H1 (cell line): ENCODE results near the gene RAPGEF5. TPM values are rescaled to one million over a fixed set of nuclear protein-coding genes. Genes with fewer than 3 reads are reported as not detected.

Source experiments
- CTCF ChIP-seq, 3 experiments: IDR thresholded peaks; 1 replicate in 2 of 3; 2 replicates in 1 of 3; pipeline versions ENCODE4 v1.5.1 to v1.6.1; 2011; ENCODE audit warnings: low read length in 3 of 3, mild to moderate bottlenecking in 3 of 3, inconsistent platforms in 2 of 3, low read depth in 1 of 3, moderate library complexity in 1 of 3; ENCODE audit not compliant: insufficient read depth in 1 of 3; ENCODE audit errors: control extremely low read depth in 1 of 3
- polyA plus RNA-seq, 7 experiments: library from polyadenylated mRNA; depleted of rRNA in 3 of 7; stranded (reverse) in 5 of 7; unstranded in 2 of 7; fragments of >200 nt in 5 of 7; fragments of 200-250 nt in 2 of 7; gene quantifications; 1 replicate in 5 of 7; 2 replicates in 1 of 7; 4 replicates in 1 of 7; pipeline versions ENCODE4 v1.2.1 to v1.2.3, GENCODE V29; 2011 to 2013; ENCODE audit warnings: missing spikeins in 2 of 7, mixed read lengths in 2 of 7
- total RNA-seq: library from RNA; stranded (reverse); fragmentation: NEBNext Ultra II Directional; extraction: Animal tissue kit (Norgen Biotek cat#: 25700); gene quantifications from 2 replicates; pipeline ENCODE4 v1.2.1, GENCODE V29; 2021

The RAPGEF5 gene
- total and polyA plus RNA-seq, 2 of the 8 experiments (the other 6 are each of a cell fraction or from before 2014, with no cell fraction given), result 4.4 to 22.9 TPM

GRCh38 chr7:22105550-22105949 lies 251.4 kb downstream of the RAPGEF5 start (continued):
- no peak for TF ChIP-seq CTCF (IDR thresholded peaks at IDR 0.05; ENCODE audit: control extremely low read depth in 1 of 3, insufficient read depth in 1 of 3, low read depth in 1 of 3, low read length in 3 of 3)
- TF ChIP-seq, all 59 proteins: peak for 0
